ENCODE measurements around the gene PRDM15. TPM values are rescaled to one million over a fixed set of nuclear protein-coding genes. Genes with fewer than 3 reads are reported as not detected.

Gene PRDM15
- total RNA-seq, 1 experiment from 2014 or later, result 10.4 TPM

DNA sequence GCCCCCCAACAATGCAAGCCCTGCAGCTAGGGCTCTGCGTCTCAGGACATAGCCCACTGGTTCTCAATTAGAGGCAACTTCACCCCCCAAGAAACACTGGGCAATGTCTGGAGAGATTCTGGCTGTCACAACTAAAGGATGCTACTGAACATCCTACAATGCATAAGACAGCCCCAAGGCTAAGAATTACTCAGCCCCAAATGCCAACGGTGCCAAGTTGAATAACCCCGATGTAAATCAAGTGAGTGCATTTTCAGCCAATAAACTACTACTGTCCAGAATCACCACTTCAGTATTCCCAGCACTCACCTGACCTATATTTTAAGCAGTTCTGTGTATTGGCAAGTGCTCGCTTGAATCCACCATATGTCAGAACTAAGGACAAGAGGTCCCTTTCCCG is 119.2 kb downstream of the PRDM15 start:
- Mint-ChIP-seq H3K27me3 (ENCODE audit: unreplicated experiment) (no peaks in the 10 kb centered on the region), H3K4me1 (ENCODE audit: low read depth, unreplicated experiment) (peaks cover 51% of the 10 kb centered on the region), H3K4me3 (ENCODE audit: low read depth, unreplicated experiment) (peak overlapping the region; percentile 76), H3K9me3 (ENCODE audit: low read depth, unreplicated experiment) (no peaks in the 10 kb centered on the region), H3K36me3 (ENCODE audit: insufficient read depth, unreplicated experiment) (peaks cover 78% of the 10 kb centered on the region), H3K27ac (ENCODE audit: unreplicated experiment) (peak overlapping the region; percentile 91)
- DNase-seq, result no peak
- CTCF ChIA-PET, result interaction anchor here (2.1 kb wide), 1 partner anchor 8 kb away, joined by 8 read pairs; no protein-coding TSS in a partner anchor
- intact Hi-C loops (cut with micrococcal nuclease; ENCODE audit: unreplicated experiment), result no loop called here
- TF ChIP-seq, protein P1, sequence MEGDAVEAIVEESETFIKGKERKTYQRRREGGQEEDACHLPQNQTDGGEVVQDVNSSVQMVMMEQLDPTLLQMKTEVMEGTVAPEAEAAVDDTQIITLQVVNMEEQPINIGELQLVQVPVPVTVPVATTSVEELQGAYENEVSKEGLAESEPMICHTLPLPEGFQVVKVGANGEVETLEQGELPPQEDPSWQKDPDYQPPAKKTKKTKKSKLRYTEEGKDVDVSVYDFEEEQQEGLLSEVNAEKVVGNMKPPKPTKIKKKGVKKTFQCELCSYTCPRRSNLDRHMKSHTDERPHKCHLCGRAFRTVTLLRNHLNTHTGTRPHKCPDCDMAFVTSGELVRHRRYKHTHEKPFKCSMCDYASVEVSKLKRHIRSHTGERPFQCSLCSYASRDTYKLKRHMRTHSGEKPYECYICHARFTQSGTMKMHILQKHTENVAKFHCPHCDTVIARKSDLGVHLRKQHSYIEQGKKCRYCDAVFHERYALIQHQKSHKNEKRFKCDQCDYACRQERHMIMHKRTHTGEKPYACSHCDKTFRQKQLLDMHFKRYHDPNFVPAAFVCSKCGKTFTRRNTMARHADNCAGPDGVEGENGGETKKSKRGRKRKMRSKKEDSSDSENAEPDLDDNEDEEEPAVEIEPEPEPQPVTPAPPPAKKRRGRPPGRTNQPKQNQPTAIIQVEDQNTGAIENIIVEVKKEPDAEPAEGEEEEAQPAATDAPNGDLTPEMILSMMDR (IDR thresholded peaks at IDR 0.05; ENCODE audit: unreplicated experiment), result no peak
- no TSS peak for BruUV-seq (replicated peaks)

DNA sequence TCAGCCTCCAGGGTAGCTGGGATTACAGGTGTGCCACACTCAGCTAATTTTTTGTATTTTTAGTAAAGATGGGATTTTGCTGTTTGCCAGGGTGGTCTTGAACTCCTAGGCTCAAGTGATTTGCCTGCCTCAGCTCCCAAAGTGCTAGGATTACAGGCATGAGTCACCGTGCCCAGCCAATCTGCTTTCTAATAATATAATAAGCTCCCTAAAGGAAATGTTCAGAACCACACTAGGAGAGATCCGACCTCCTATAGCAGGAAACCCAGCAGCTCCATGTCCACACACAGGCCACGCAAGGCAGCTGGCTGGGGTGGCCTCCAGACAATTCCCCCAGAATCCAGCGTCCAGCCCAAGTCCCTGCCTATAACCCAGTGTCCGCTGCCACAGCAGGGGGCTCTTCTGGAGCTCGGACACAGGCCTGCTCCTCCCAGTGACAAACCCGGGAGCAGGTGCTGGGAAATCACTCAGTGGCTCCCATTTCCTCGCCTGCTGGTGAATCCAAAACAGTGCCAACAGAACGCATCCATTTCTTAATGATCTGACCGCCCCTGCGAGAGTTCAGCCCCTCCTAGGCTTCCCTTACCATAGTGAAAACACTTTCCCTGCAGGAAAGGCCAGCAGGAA is 119.8 kb downstream of the PRDM15 start:
- H3K36me3 Mint-ChIP-seq (ENCODE audit: insufficient read depth, unreplicated experiment), result peaks cover 72% of the 10 kb centered on the region
- no peaks in the 10 kb centered on the region for H3K9me3 Mint-ChIP-seq (ENCODE audit: low read depth, unreplicated experiment)
- CTCF ChIA-PET, result interaction anchor here (0.8 kb wide), 1 partner anchor 9 kb away, joined by 3 read pairs; no protein-coding TSS in a partner anchor
- peaks cover 45% of the 10 kb centered on the region for H3K4me1 Mint-ChIP-seq (ENCODE audit: low read depth, unreplicated experiment)
- H3K27me3 Mint-ChIP-seq (ENCODE audit: unreplicated experiment), result no peaks in the 10 kb centered on the region
- intact Hi-C loops (cut with micrococcal nuclease; ENCODE audit: unreplicated experiment), result no loop called here
- H3K4me3 Mint-ChIP-seq (ENCODE audit: low read depth, unreplicated experiment), result peak overlapping the region; percentile 76
- DNase-seq, result no peak
- no peak overlapping the region for H3K27ac Mint-ChIP-seq (ENCODE audit: unreplicated experiment)
- no TSS peak for BruUV-seq (replicated peaks)
- TF ChIP-seq, protein P1 (IDR thresholded peaks at IDR 0.05; ENCODE audit: unreplicated experiment), result no peak

DNA sequence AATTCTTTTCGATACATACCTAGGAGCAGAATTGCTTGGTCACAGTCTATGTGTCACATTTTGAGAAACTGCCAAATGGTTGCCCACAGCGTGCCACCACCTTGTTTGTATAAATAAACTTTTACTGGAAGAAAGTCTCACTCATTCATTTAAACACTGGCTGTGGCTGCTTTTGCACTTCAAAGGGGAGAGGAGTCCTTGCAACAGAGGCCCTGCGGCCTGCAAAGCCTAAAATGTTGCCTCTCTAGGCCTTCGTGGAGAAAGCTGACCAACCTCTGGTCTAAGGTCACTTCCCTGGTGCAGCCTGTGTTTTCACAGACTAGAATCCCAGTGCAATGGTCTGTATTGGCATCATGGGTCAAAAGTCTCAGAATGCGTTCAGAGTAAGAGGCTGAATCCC is 120.6 kb downstream of the PRDM15 start:
- BruUV-seq (replicated peaks), result no TSS peak
- Mint-ChIP-seq H3K9me3 (ENCODE audit: low read depth, unreplicated experiment) (no peaks in the 10 kb centered on the region), H3K4me3 (ENCODE audit: low read depth, unreplicated experiment) (no peak overlapping the region), H3K27me3 (ENCODE audit: unreplicated experiment) (no peaks in the 10 kb centered on the region), H3K36me3 (ENCODE audit: insufficient read depth, unreplicated experiment) (peaks cover 73% of the 10 kb centered on the region), H3K4me1 (ENCODE audit: low read depth, unreplicated experiment) (peaks cover 46% of the 10 kb centered on the region), H3K27ac (ENCODE audit: unreplicated experiment) (peak overlapping the region; percentile 17)
- TF ChIP-seq, protein P1 (IDR thresholded peaks at IDR 0.05; ENCODE audit: unreplicated experiment), result no peak
- CTCF ChIA-PET, result interaction anchor here (0.8 kb wide), 1 partner anchor 10 kb away, joined by 3 read pairs; no protein-coding TSS in a partner anchor
- intact Hi-C loops (cut with micrococcal nuclease; ENCODE audit: unreplicated experiment), result no loop called here
- DNase-seq, result no peak

DNA sequence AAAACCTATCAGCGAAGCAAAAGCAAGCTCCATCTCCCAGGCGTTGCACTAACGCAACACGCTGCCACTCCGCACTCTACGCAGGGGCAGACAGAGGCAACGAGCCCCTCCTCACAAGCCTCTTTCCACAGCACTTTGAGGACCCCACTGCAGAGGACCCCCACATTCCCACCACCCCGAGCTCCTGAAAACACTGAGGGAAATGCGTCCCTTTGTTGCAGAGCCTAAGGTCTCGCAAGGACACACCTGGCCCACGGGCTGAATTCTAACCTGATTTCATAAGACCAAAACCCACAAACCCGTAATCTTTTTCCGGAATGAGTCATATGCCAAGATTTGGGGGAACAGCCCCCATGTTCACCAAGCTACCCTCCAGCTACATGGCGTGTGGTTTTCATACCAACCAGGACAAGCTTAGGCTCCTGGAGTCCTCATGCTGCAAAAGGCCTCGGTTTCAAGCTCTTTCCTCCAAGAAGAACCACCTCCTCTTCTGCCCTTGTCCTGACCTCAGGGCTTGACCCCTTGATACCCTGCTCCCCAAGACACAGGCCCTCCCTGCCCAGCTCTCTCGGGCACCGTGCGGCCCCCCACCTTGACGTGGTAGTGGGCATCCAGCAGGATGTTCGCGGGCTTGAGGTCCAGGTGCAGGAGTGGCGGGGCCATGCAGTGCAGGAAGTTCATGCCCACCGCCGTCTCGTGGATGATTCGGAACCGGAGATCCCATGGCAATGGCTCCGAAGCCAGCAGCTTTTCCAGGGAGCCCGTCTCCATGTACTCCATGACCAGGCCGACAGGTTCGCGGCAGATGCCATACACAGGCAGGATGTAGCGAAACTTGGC is 123.0 kb downstream of the PRDM15 start:
- no peak overlapping the region for H3K27ac Mint-ChIP-seq (ENCODE audit: unreplicated experiment)
- H3K4me3 Mint-ChIP-seq (ENCODE audit: low read depth, unreplicated experiment), result no peak overlapping the region
- no peaks in the 10 kb centered on the region for H3K27me3 Mint-ChIP-seq (ENCODE audit: unreplicated experiment)
- no peaks in the 10 kb centered on the region for H3K9me3 Mint-ChIP-seq (ENCODE audit: low read depth, unreplicated experiment)
- DNase-seq, result no peak
- CTCF ChIA-PET, result no interaction called here
- H3K4me1 Mint-ChIP-seq (ENCODE audit: low read depth, unreplicated experiment), result peaks cover 54% of the 10 kb centered on the region
- BruUV-seq (replicated peaks), result no TSS peak
- intact Hi-C loops (cut with micrococcal nuclease; ENCODE audit: unreplicated experiment), result no loop called here
- peaks cover 73% of the 10 kb centered on the region for H3K36me3 Mint-ChIP-seq (ENCODE audit: insufficient read depth, unreplicated experiment)
- TF ChIP-seq, protein P1 (IDR thresholded peaks at IDR 0.05; ENCODE audit: unreplicated experiment), result no peak

All from Calu3 (cell line).